Nephron progenitor cell (in vitro differentiated cells): ENCODE data around the gene SLC25A48.

Source experiments
- DNase-seq: peaks from one replicate; pipeline ENCODE4 v3.0.0; 2021
- H3K27ac Mint-ChIP-seq: 2 replicates; pipeline ENCODE4 v1.8.0; 2021; ENCODE audit warnings: mild to moderate bottlenecking, moderate library complexity, mixed read lengths
- H3K27me3 Mint-ChIP-seq: 2 replicates; pipeline ENCODE4 v1.8.0; 2021; ENCODE audit warnings: mild to moderate bottlenecking, low read depth, mixed read lengths; ENCODE audit not compliant: poor library complexity
- H3K36me3 Mint-ChIP-seq: 2 replicates; pipeline ENCODE4 v1.8.0; 2021; ENCODE audit warnings: low read depth, mixed read lengths
- H3K4me1 Mint-ChIP-seq: 2 replicates; pipeline ENCODE4 v1.8.0; 2021; ENCODE audit warnings: mixed read lengths
- H3K4me3 Mint-ChIP-seq: 2 replicates; pipeline ENCODE4 v1.8.0; 2021; ENCODE audit warnings: mild to moderate bottlenecking, moderate library complexity, mixed read lengths
- H3K9me3 Mint-ChIP-seq: 2 replicates; pipeline ENCODE4 v1.8.0; 2021; ENCODE audit warnings: mild to moderate bottlenecking, moderate library complexity, mixed read lengths
- TF ChIP-seq, protein P1 (sequence below): fragments of 200-600 bp; sonication (generic); IDR thresholded peaks from 2 replicates; pipeline ENCODE4 v1.5.0; 2021; ENCODE audit warnings: antibody characterized with exemption

SLC25A48 gene

DNA sequence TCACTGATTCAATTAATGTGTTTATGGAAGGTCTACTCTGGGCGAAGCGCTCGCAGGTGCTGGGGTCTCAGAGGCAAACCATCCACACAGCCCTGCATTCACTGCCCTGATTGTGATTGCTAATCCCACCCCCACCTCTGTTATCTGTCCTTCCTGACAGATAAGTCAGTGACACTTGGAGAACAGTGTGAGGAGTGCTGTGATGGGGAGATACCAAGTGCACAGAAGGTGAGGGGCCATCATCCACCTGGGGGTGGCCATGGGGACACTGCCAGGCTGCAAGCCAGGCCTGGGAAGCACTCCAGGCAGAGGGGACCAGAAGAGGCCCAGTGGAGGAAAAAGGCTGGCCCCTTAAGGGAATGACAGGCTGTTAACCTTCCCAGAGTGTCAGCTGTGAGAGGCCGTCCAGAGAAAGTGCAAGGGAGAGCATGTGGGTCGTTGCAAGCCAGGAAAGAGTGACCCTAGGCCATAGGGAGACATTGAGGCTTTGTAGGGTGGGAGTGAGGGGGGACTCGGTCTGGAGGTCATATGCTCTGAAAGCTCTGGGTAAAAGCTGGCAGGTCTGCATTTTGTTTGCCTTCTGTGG, 43.2 kb downstream of the SLC25A48 start:
- peak overlapping the region; percentile 15 for H3K27ac Mint-ChIP-seq
- DNase-seq: no peak
- no peaks in the 10 kb centered on the region for H3K9me3 Mint-ChIP-seq
- peaks cover 22% of the 10 kb centered on the region for H3K4me1 Mint-ChIP-seq
- H3K36me3 Mint-ChIP-seq: no peaks in the 10 kb centered on the region
- H3K27me3 Mint-ChIP-seq: peaks cover 24% of the 10 kb centered on the region
- H3K4me3 Mint-ChIP-seq: no peak overlapping the region
- TF ChIP-seq, protein P1, sequence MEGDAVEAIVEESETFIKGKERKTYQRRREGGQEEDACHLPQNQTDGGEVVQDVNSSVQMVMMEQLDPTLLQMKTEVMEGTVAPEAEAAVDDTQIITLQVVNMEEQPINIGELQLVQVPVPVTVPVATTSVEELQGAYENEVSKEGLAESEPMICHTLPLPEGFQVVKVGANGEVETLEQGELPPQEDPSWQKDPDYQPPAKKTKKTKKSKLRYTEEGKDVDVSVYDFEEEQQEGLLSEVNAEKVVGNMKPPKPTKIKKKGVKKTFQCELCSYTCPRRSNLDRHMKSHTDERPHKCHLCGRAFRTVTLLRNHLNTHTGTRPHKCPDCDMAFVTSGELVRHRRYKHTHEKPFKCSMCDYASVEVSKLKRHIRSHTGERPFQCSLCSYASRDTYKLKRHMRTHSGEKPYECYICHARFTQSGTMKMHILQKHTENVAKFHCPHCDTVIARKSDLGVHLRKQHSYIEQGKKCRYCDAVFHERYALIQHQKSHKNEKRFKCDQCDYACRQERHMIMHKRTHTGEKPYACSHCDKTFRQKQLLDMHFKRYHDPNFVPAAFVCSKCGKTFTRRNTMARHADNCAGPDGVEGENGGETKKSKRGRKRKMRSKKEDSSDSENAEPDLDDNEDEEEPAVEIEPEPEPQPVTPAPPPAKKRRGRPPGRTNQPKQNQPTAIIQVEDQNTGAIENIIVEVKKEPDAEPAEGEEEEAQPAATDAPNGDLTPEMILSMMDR: no peak

DNA sequence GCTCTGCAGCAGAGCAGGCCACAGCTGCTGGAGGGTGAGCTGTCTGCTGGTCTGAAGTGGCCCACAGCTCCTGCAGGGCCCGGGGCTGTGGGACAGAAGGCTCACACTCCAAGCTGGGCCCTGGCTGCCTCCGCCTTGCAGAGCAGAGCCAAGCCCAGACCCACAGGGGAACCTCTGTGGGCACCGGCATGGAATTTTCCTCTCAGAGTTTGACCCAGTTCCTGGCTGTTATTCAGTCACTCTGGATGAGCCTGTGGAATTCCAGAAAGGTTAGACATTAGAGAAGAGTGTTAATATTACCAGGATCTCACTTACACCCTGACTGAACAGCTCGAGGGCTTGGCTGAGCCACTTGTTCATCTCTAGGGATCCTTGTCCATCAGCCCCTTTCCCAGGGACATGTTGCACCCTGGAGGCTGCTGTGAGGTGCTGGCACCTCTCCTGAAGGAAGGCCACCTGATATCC, 43.7 kb downstream of the SLC25A48 start:
- H3K36me3 Mint-ChIP-seq: no peaks in the 10 kb centered on the region
- peaks cover 29% of the 10 kb centered on the region for H3K27me3 Mint-ChIP-seq
- no peak overlapping the region for H3K4me3 Mint-ChIP-seq
- peak overlapping the region; percentile 15 for H3K27ac Mint-ChIP-seq
- TF ChIP-seq, protein P1: no peak
- no peaks in the 10 kb centered on the region for H3K9me3 Mint-ChIP-seq
- peaks cover 22% of the 10 kb centered on the region for H3K4me1 Mint-ChIP-seq
- DNase-seq: no peak

DNA sequence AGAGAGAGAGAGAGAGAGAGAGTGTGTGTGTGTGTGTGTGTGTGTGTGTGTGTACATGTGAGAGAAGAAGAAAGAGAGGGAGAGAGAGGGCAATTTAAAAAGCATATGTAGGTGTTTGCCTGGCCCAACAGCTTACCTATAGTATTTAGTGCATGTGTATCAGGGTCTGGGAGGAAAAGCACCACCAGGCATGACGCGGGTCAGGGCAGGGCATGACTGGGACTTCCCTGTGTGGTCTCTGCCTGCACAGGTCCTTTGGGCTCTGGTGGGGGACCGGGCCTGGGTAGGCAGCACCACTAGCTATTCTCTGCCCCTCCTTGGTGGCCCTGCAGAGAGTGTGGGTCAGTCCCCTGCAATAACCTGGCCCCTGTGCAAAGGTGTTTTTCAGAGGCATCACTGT, 45.1 kb downstream of the SLC25A48 start:
- H3K36me3 Mint-ChIP-seq: no peaks in the 10 kb centered on the region
- no peak for DNase-seq

DNA sequence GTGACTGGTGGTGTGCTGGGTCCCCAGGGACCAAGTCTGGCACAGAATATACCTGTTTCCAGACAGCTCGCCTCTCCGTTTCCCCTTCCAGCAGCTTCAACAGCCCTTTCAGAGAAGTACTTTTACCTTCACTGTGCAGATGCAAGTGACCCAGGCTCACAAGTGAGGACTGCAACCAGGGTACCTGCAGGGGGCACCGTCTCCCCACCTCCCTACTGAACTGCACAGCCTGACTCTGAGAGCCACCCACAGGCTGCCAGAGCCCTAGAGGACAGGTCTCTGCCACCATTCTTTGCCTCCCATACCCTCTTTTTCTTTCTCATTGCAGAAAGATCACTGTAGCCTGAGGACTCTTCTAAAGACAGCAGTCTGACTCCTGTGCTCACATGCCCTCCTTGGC, 45.8 kb downstream of the SLC25A48 start:
- TF ChIP-seq, protein P1: no peak
- Mint-ChIP-seq H3K36me3 (no peaks in the 10 kb centered on the region), H3K27me3 (peaks cover 32% of the 10 kb centered on the region), H3K9me3 (no peaks in the 10 kb centered on the region), H3K4me3 (no peak overlapping the region), H3K27ac (no peak overlapping the region), H3K4me1 (peaks cover 18% of the 10 kb centered on the region)
- DNase-seq: peak; percentile 28

More for the DNA sequence above, 45.1 kb downstream of the SLC25A48 start:
- Mint-ChIP-seq H3K27ac (no peak overlapping the region), H3K9me3 (no peaks in the 10 kb centered on the region), H3K4me3 (no peak overlapping the region), H3K27me3 (peaks cover 35% of the 10 kb centered on the region), H3K4me1 (peaks cover 20% of the 10 kb centered on the region)
- TF ChIP-seq, protein P1: no peak

DNA sequence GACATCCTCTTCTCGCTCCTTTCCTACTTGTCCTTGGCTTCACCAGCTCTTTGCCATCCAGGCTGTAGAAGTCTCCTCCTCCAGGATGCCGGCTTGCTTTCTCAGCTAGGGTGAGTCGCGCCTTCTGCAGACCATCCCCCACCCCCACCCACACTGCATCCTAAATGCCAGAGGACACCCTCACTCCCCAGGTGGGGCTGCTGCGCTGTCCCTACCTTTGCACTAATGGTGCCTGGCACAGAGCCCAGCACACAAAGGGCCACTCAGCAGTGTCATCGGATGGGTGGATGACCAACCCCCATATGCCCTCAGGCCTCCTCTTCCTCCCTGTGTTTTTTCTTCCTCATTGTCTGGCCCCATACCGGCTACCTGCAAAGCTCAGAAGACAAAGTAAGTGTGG, 46.3 kb downstream of the SLC25A48 start:
- no peaks in the 10 kb centered on the region for H3K9me3 Mint-ChIP-seq
- DNase-seq: no peak
- no peak overlapping the region for H3K4me3 Mint-ChIP-seq
- no peaks in the 10 kb centered on the region for H3K36me3 Mint-ChIP-seq
- peaks cover 35% of the 10 kb centered on the region for H3K27me3 Mint-ChIP-seq
- no peak overlapping the region for H3K27ac Mint-ChIP-seq
- TF ChIP-seq, protein P1: no peak
- peaks cover 18% of the 10 kb centered on the region for H3K4me1 Mint-ChIP-seq

DNA sequence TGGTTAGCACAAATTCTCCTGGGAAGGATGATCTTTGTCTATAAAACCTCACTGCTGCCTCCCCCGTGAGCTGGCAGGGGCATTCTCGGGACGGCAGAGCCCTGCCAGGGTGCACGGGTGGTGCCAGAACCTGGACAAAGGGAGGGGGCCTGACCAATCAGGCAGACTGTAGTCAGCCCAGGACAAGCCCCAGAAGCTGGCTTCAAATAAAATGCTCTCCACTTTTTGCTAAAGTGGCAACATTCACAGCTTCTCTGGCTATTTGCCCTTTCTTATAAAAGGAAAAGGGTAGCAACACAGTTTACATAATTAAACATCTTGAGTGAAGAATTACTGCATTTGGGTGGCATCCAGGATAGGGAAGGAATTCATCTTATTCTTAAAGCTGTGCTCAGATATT, 46.8 kb downstream of the SLC25A48 start:
- Mint-ChIP-seq H3K36me3 (no peaks in the 10 kb centered on the region), H3K4me1 (peaks cover 18% of the 10 kb centered on the region), H3K27me3 (peaks cover 39% of the 10 kb centered on the region), H3K9me3 (no peaks in the 10 kb centered on the region), H3K4me3 (no peak overlapping the region), H3K27ac (no peak overlapping the region)
- DNase-seq: no peak
- TF ChIP-seq, protein P1: no peak
